ENCODE measurements around the gene SGMS1. TPM values are rescaled to one million over a fixed set of nuclear protein-coding genes. Genes with fewer than 3 reads are reported as not detected.
"Not testable (repeated sequence)": the region's sequence is repeated elsewhere in the genome, so short reads cannot be mapped to it uniquely, and the experiment has no call there.

SGMS1 gene
- total RNA-seq: 25.5 TPM
- 14.7 TPM for polyA plus RNA-seq
- long read RNA-seq, donor 1: 0 reads
- long read RNA-seq, donor 2: 0 reads
- long read RNA-seq, donor 3, partial matches to known transcripts: 0 of 1 reads
- long read RNA-seq, donor 3, other reads (novel, unspliced or antisense): 0 of 1 reads
- long read RNA-seq, donor 4, partial matches to known transcripts: 0 of 1 reads
- long read RNA-seq, donor 4, other reads (novel, unspliced or antisense): 0 of 1 reads
- long read RNA-seq, donor 5, transcript SGMS1-202 (11 exons, 3,744 nt): major isoform, 5 of 13 reads
- long read RNA-seq, donor 5, partial matches to known transcripts: 5 of 13 reads
- long read RNA-seq, donor 5, other reads (novel, unspliced or antisense): 0 of 13 reads
- long read RNA-seq, donor 6, partial matches to known transcripts: 0 of 5 reads
- long read RNA-seq, donor 6, other reads (novel, unspliced or antisense): 0 of 5 reads
- long read RNA-seq, donor 7, partial matches to known transcripts: 0 of 3 reads
- long read RNA-seq, donor 7, other reads (novel, unspliced or antisense): 0 of 3 reads
- long read RNA-seq, donor 8, partial matches to known transcripts: 0 of 2 reads
- long read RNA-seq, donor 8, other reads (novel, unspliced or antisense): 0 of 2 reads
- long read RNA-seq, donor 9, partial matches to known transcripts: 0 of 3 reads
- long read RNA-seq, donor 9, other reads (novel, unspliced or antisense): 0 of 3 reads
- long read RNA-seq, donor 10, partial matches to known transcripts: 0 of 2 reads
- long read RNA-seq, donor 10, other reads (novel, unspliced or antisense): 0 of 2 reads

DNA sequence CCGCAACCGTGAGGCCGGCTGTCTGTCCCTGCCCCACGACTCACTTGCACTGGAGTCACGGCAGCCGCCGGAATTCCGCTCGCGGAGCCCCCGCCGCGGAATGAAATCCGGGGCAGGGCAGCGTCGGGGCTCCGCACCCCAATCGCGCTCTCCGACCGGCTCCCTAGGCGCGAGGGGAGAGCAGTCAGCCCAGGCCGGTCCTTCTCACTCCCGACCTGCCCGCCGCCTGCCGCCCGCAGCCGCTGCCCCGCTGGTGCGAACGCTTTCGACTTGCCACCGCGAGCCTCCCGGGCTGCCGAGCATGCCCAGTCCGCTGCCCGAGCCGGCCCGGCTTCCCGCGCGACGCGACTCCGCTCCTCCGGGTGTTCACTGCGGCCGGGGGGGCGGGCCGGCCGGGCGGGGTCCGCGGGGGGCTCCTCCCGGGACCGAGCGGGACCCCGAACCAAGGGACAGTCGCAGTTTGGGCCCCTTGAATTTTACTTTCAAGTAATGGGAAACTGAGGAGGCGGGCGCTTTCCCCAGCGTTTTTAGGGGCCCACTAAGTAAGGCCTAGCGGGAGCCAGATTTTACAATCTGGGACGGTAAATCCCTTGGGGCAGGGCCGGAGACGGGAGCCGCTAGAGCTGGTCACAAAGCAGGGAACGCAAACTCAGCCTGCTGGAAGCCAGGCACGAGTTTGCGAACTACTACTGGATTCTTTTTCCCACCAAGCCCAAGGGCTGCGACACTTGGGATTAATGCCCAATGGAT is at the start of gene SGMS1:
TSS of gene SGMS1 (minus strand) at position 294 of the 750 bp plus-strand sequence. CDS start 279,842 bp downstream, outside the sequence.
- peaks cover 6 to 34% of the 10 kb centered on the region in 2 donors for H3K4me1 ChIP-seq (ENCODE audit: control insufficient read depth in 2 of 2, insufficient read depth in 2 of 2, low read length in 2 of 2)
- no peaks in the 10 kb centered on the region for H3K27me3 ChIP-seq (ENCODE audit: control insufficient read depth in 2 of 2, insufficient read depth in 1 of 2, low read length in 1 of 2)
- H3K27ac ChIP-seq (ENCODE audit: low read depth in 1 of 2, low read length in 1 of 2): peak within 1 kb of the TSS; percentile 98 to 99

GRCh38 chr10:50672152-50672551 is 48.4 kb upstream of the SGMS1 start:
- H3K9me3 ChIP-seq (ENCODE audit: control insufficient read depth in 2 of 2, insufficient read depth in 1 of 2, low read length in 1 of 2); H3K27ac ChIP-seq (ENCODE audit: low read depth in 1 of 2, low read length in 1 of 2); H3K4me3 ChIP-seq (ENCODE audit: low read length in 2 of 2); H3K27me3 ChIP-seq (ENCODE audit: control insufficient read depth in 2 of 2, insufficient read depth in 1 of 2, low read length in 1 of 2); H3K4me1 ChIP-seq (ENCODE audit: control insufficient read depth in 2 of 2, insufficient read depth in 2 of 2, low read length in 2 of 2); H3K36me3 ChIP-seq (ENCODE audit: control insufficient read depth in 2 of 2, insufficient read depth in 2 of 2, low read length in 1 of 2): not testable (repeated sequence)
- peak in 1 of 9 donors; percentile 33 for DNase-seq (ENCODE audit: low read depth in 6 of 9, low spot score in 9 of 9)
- 99% methylated on average over 1 of the region's 1 CpG for WGBS

More for the DNA sequence above, at the start of gene SGMS1:
- Histone ChIP-seq H3K9me3 (ENCODE audit: control insufficient read depth in 2 of 2, insufficient read depth in 1 of 2, low read length in 1 of 2) (no peaks in the 10 kb centered on the region), H3K4me3 (ENCODE audit: low read length in 2 of 2) (peak within 1 kb of the TSS; percentile 86 to 90), H3K36me3 (ENCODE audit: control insufficient read depth in 2 of 2, insufficient read depth in 2 of 2, low read length in 1 of 2) (no peaks in the 10 kb centered on the region)
- under 1% methylated on average over 74 of the region's 74 CpGs for WGBS
- DNase-seq (ENCODE audit: low read depth in 6 of 9, low spot score in 9 of 9): peak in 8 of 9 donors; percentile 62 to 90 (median 76)

GRCh38 chr10:50671645-50672044 is 47.9 kb upstream of the SGMS1 start:
- H3K27me3 ChIP-seq (ENCODE audit: control insufficient read depth in 2 of 2, insufficient read depth in 1 of 2, low read length in 1 of 2); H3K4me3 ChIP-seq (ENCODE audit: low read length in 2 of 2); H3K9me3 ChIP-seq (ENCODE audit: control insufficient read depth in 2 of 2, insufficient read depth in 1 of 2, low read length in 1 of 2); DNase-seq (ENCODE audit: low read depth in 6 of 9, low spot score in 9 of 9); H3K4me1 ChIP-seq (ENCODE audit: control insufficient read depth in 2 of 2, insufficient read depth in 2 of 2, low read length in 2 of 2); H3K36me3 ChIP-seq (ENCODE audit: control insufficient read depth in 2 of 2, insufficient read depth in 2 of 2, low read length in 1 of 2); H3K27ac ChIP-seq (ENCODE audit: low read depth in 1 of 2, low read length in 1 of 2): not testable (repeated sequence)
- WGBS: 95% methylated on average over 2 of the region's 2 CpGs

GRCh38 chr10:50669957-50670356 is 46.2 kb upstream of the SGMS1 start:
- not testable (repeated sequence) for H3K36me3 ChIP-seq (ENCODE audit: control insufficient read depth in 2 of 2, insufficient read depth in 2 of 2, low read length in 1 of 2); H3K27me3 ChIP-seq (ENCODE audit: control insufficient read depth in 2 of 2, insufficient read depth in 1 of 2, low read length in 1 of 2); H3K4me3 ChIP-seq (ENCODE audit: low read length in 2 of 2); H3K4me1 ChIP-seq (ENCODE audit: control insufficient read depth in 2 of 2, insufficient read depth in 2 of 2, low read length in 2 of 2); DNase-seq (ENCODE audit: low read depth in 6 of 9, low spot score in 9 of 9); H3K27ac ChIP-seq (ENCODE audit: low read depth in 1 of 2, low read length in 1 of 2); H3K9me3 ChIP-seq (ENCODE audit: control insufficient read depth in 2 of 2, insufficient read depth in 1 of 2, low read length in 1 of 2)
- WGBS: 80% methylated on average over 6 of the region's 6 CpGs

GRCh38 chr10:50667353-50667752 is 43.6 kb upstream of the SGMS1 start:
- H3K9me3 ChIP-seq (ENCODE audit: control insufficient read depth in 2 of 2, insufficient read depth in 1 of 2, low read length in 1 of 2); H3K4me1 ChIP-seq (ENCODE audit: control insufficient read depth in 2 of 2, insufficient read depth in 2 of 2, low read length in 2 of 2); H3K27ac ChIP-seq (ENCODE audit: low read depth in 1 of 2, low read length in 1 of 2); DNase-seq (ENCODE audit: low read depth in 6 of 9, low spot score in 9 of 9); H3K4me3 ChIP-seq (ENCODE audit: low read length in 2 of 2); H3K27me3 ChIP-seq (ENCODE audit: control insufficient read depth in 2 of 2, insufficient read depth in 1 of 2, low read length in 1 of 2); H3K36me3 ChIP-seq (ENCODE audit: control insufficient read depth in 2 of 2, insufficient read depth in 2 of 2, low read length in 1 of 2): not testable (repeated sequence)
- WGBS: 93% methylated on average over 1 of the region's 1 CpG

DNA sequence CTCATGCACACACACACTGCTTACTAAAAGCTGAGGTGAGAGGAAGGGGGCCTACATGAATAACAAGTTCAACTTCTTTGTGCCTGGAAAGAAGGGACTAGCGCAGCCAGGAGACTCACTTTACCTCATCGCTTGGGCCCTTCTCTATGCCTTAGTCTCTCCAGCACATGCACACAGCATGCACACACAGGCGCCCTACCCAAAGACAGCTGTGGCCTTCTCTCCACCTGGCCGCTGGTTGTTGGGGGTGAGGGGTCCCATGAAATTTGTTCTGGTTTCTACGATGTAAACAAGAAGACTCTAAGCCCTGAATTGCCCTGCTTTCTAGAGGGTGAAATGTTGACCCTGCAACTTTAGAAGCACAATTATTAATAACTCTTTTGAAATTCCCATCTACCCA is 38.7 kb upstream of the SGMS1 start:
- not testable (repeated sequence) for H3K4me3 ChIP-seq (ENCODE audit: low read length in 2 of 2); H3K36me3 ChIP-seq (ENCODE audit: control insufficient read depth in 2 of 2, insufficient read depth in 2 of 2, low read length in 1 of 2); H3K27me3 ChIP-seq (ENCODE audit: control insufficient read depth in 2 of 2, insufficient read depth in 1 of 2, low read length in 1 of 2); H3K27ac ChIP-seq (ENCODE audit: low read depth in 1 of 2, low read length in 1 of 2); H3K4me1 ChIP-seq (ENCODE audit: control insufficient read depth in 2 of 2, insufficient read depth in 2 of 2, low read length in 2 of 2); DNase-seq (ENCODE audit: low read depth in 6 of 9, low spot score in 9 of 9); H3K9me3 ChIP-seq (ENCODE audit: control insufficient read depth in 2 of 2, insufficient read depth in 1 of 2, low read length in 1 of 2)
- 96% methylated on average over 5 of the region's 5 CpGs for WGBS

DNA sequence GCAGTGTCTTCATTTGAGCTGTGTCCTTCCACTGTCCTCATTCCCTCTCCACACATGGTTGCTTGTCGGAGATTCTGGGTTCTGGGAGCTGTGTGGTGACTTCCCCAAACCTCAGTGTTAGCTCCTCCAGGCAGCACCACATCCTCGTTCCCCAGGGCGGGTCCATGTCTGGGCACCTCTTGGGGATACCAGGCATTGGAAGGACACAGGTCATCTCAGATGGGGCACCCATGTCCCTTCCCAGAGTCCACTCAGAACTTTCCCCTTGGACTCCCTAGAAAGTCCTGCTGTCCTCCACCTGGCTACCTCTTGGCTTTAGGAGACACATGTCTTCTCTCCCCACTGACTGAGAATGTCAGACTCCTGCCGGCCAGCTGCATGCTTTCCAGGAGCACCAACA is 37.8 kb upstream of the SGMS1 start:
- H3K9me3 ChIP-seq (ENCODE audit: control insufficient read depth in 2 of 2, insufficient read depth in 1 of 2, low read length in 1 of 2); DNase-seq (ENCODE audit: low read depth in 6 of 9, low spot score in 9 of 9); H3K4me3 ChIP-seq (ENCODE audit: low read length in 2 of 2); H3K36me3 ChIP-seq (ENCODE audit: control insufficient read depth in 2 of 2, insufficient read depth in 2 of 2, low read length in 1 of 2); H3K27me3 ChIP-seq (ENCODE audit: control insufficient read depth in 2 of 2, insufficient read depth in 1 of 2, low read length in 1 of 2); H3K27ac ChIP-seq (ENCODE audit: low read depth in 1 of 2, low read length in 1 of 2); H3K4me1 ChIP-seq (ENCODE audit: control insufficient read depth in 2 of 2, insufficient read depth in 2 of 2, low read length in 2 of 2): not testable (repeated sequence)
- 90% methylated on average over 4 of the region's 4 CpGs for WGBS

GRCh38 chr10:50659865-50660730 is 36.3 kb upstream of the SGMS1 start:
- peak overlapping the region; percentile 47 to 58 for H3K4me3 ChIP-seq (ENCODE audit: low read length in 2 of 2)
- DNase-seq (ENCODE audit: low read depth in 6 of 9, low spot score in 9 of 9): peak in 6 of 9 donors; percentile 21 to 50 (median 28)
- not testable (repeated sequence) for H3K27me3 ChIP-seq (ENCODE audit: control insufficient read depth in 2 of 2, insufficient read depth in 1 of 2, low read length in 1 of 2); H3K9me3 ChIP-seq (ENCODE audit: control insufficient read depth in 2 of 2, insufficient read depth in 1 of 2, low read length in 1 of 2); H3K4me1 ChIP-seq (ENCODE audit: control insufficient read depth in 2 of 2, insufficient read depth in 2 of 2, low read length in 2 of 2); H3K27ac ChIP-seq (ENCODE audit: low read depth in 1 of 2, low read length in 1 of 2); H3K36me3 ChIP-seq (ENCODE audit: control insufficient read depth in 2 of 2, insufficient read depth in 2 of 2, low read length in 1 of 2)
- 48% methylated on average over 32 of the region's 32 CpGs for WGBS
